ENCODE measurements around the gene FRMD5. TPM values are rescaled to one million over a fixed set of nuclear protein-coding genes. Genes with fewer than 3 reads are reported as not detected.
A peak's percentile ranks its signal among the peaks of the same experiment; 100 is the strongest.

FRMD5 gene
- total RNA-seq, 4 donors from 2014 or later = 0.40 to 1.5 (median 1.1) TPM; not detected in 1

DNA sequence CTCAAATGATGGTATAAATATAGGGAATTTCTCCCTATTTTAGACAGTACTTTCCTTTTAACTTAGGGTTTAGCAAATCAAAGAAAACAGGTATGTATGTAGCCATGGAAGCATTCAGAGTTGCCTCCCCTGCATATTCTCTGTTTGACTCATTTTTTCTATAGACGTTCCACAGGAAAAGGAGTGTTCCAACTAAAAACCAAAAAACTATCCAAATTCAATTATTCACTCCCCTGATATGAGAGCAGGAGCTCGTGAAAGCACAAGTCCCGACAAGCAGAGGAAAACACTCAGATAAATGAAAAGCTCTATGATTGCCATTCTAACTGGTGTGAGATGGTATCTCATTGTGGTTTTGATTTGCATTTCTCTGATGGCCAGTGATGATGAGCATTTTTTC is 119.5 kb downstream of the FRMD5 start:
- Histone ChIP-seq H3K27me3 (no peaks in the 10 kb centered on the region), H3K4me3 (no peak overlapping the region), H3K9me3 (no peaks in the 10 kb centered on the region), H3K36me3 (no peaks in the 10 kb centered on the region), H3K4me1 (no peaks in the 10 kb centered on the region), H3K27ac (no peak overlapping the region)
- intact Hi-C loops (cut with DNase I; ENCODE audit: low total_unique reads) = no loop called here
- in situ Hi-C loops (cut with MboI; ENCODE audit: low pct_ligation_motif_present in 1 of 4, low pct_unique_long_range_greater_than_20kb in 1 of 4, low sequenced_read_pairs in 3 of 4) = no loop called here
- no peak for DNase-seq
- 86 to 88% methylated on average over 2 to 3 of the region's 3 CpGs for WGBS, 2 donors (ENCODE audit: low coverage in 1 of 2)
- TF ChIP-seq POLR2AphosphoS5 (IDR thresholded peaks at IDR 0.05) = no peak
- no peak for TF ChIP-seq POLR2A (IDR thresholded peaks at IDR 0.05)
- no peak for TF ChIP-seq EP300 (IDR thresholded peaks at IDR 0.05; ENCODE audit: low read depth)
- TF ChIP-seq, protein P1, sequence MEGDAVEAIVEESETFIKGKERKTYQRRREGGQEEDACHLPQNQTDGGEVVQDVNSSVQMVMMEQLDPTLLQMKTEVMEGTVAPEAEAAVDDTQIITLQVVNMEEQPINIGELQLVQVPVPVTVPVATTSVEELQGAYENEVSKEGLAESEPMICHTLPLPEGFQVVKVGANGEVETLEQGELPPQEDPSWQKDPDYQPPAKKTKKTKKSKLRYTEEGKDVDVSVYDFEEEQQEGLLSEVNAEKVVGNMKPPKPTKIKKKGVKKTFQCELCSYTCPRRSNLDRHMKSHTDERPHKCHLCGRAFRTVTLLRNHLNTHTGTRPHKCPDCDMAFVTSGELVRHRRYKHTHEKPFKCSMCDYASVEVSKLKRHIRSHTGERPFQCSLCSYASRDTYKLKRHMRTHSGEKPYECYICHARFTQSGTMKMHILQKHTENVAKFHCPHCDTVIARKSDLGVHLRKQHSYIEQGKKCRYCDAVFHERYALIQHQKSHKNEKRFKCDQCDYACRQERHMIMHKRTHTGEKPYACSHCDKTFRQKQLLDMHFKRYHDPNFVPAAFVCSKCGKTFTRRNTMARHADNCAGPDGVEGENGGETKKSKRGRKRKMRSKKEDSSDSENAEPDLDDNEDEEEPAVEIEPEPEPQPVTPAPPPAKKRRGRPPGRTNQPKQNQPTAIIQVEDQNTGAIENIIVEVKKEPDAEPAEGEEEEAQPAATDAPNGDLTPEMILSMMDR (IDR thresholded peaks at IDR 0.05) = no peak

GRCh38 chr15:44069489-44069888 is 125.6 kb downstream of the FRMD5 start:
- Histone ChIP-seq H3K27ac (no peak overlapping the region), H3K27me3 (no peaks in the 10 kb centered on the region), H3K9me3 (no peaks in the 10 kb centered on the region), H3K36me3 (no peaks in the 10 kb centered on the region), H3K4me3 (no peak overlapping the region), H3K4me1 (no peaks in the 10 kb centered on the region)
- in situ Hi-C loops (cut with MboI; ENCODE audit: low pct_ligation_motif_present in 1 of 4, low pct_unique_long_range_greater_than_20kb in 1 of 4, low sequenced_read_pairs in 3 of 4) (loop anchor here in 3 of 4 donors (10.0 kb wide), 1 partner anchor 165 kb away; no protein-coding TSS in a partner anchor), intact Hi-C loops (cut with DNase I; ENCODE audit: low total_unique reads) (no loop called here)
- WGBS, 2 donors (ENCODE audit: low coverage in 1 of 2) = 81 to 100% methylated on average over 1 of the region's 1 CpG
- no peak for DNase-seq
- TF ChIP-seq EP300 (IDR thresholded peaks at IDR 0.05; ENCODE audit: low read depth) (no peak), POLR2A (IDR thresholded peaks at IDR 0.05) (no peak), POLR2AphosphoS5 (IDR thresholded peaks at IDR 0.05) (no peak)
- TF ChIP-seq, protein P1 (IDR thresholded peaks at IDR 0.05) = no peak

DNA sequence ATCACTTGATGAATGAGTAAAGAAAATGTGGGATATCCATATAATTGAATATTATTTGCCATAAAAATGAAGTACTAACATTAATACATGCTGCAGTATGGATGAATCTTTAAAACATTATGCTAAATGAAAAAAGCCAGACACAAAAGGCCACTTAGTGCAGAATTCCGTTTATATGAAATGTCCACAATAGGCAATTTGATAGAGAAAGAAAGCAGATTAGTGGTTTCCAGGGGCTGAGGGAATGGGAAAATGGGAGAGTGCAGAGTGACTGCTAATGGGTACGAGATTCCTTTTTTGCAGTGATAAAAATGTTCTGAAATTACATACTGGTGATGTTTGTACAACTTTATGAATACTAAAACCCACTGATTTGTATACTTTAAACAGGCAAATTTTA is 126.7 kb downstream of the FRMD5 start:
- no peaks in the 10 kb centered on the region for H3K4me1 ChIP-seq
- H3K4me3 ChIP-seq = no peak overlapping the region
- no peaks in the 10 kb centered on the region for H3K36me3 ChIP-seq
- no peaks in the 10 kb centered on the region for H3K9me3 ChIP-seq
- DNase-seq = no peak
- intact Hi-C loops (cut with DNase I; ENCODE audit: low total_unique reads) = no loop called here
- TF ChIP-seq POLR2AphosphoS5 (IDR thresholded peaks at IDR 0.05) (no peak), POLR2A (IDR thresholded peaks at IDR 0.05) (no peak), EP300 (IDR thresholded peaks at IDR 0.05; ENCODE audit: low read depth) (no peak)
- TF ChIP-seq, protein P1 (IDR thresholded peaks at IDR 0.05) = no peak
- no peak overlapping the region for H3K27ac ChIP-seq
- in situ Hi-C loops (cut with MboI; ENCODE audit: low pct_ligation_motif_present in 1 of 4, low pct_unique_long_range_greater_than_20kb in 1 of 4, low sequenced_read_pairs in 3 of 4) = loop anchor here in 3 of 4 donors (10.0 kb wide), 1 partner anchor 164 kb away; no protein-coding TSS in a partner anchor
- H3K27me3 ChIP-seq = no peaks in the 10 kb centered on the region
- 56 to 61% methylated on average over 2 of the region's 2 CpGs for WGBS, 2 donors (ENCODE audit: low coverage in 1 of 2)

- Histone ChIP-seq H3K9me3 (no peaks in the 10 kb centered on the region), H3K27ac (no peak overlapping the region), H3K4me3 (no peak overlapping the region), H3K36me3 (no peaks in the 10 kb centered on the region), H3K4me1 (no peaks in the 10 kb centered on the region), H3K27me3 (no peaks in the 10 kb centered on the region)
- peak; percentile 65 for DNase-seq
- in situ Hi-C loops (cut with MboI; ENCODE audit: low pct_ligation_motif_present in 1 of 4, low pct_unique_long_range_greater_than_20kb in 1 of 4, low sequenced_read_pairs in 3 of 4) (loop anchor here in 3 of 4 donors (10.0 kb wide), 1 partner anchor 162 kb away; no protein-coding TSS in a partner anchor), intact Hi-C loops (cut with DNase I; ENCODE audit: low total_unique reads) (loop anchor here (2.0 kb wide), 1 partner anchor 164 kb away; no protein-coding TSS in a partner anchor)
- TF ChIP-seq POLR2A (IDR thresholded peaks at IDR 0.05) = no peak
- TF ChIP-seq, protein P1 (IDR thresholded peaks at IDR 0.05) = peak; percentile 69 to 77 (median 75)
- 24 to 28% methylated on average over 7 to 8 of the region's 8 CpGs for WGBS, 2 donors (ENCODE audit: low coverage in 1 of 2)
Measured at GRCh38 chr15:44066211-44066827, 128.8 kb downstream of the FRMD5 start.
